K562 (cell line): Measurements from ENCODE around the gene OR2A14. TPM values are rescaled to one million over a fixed set of nuclear protein-coding genes. Genes with fewer than 3 reads are reported as not detected.

ENCODE experiments used
- CBX3 ChIP-seq, 2 experiments: IDR thresholded peaks; 1 replicate in 1 of 2; 2 replicates in 1 of 2; pipeline ENCODE4 v1.6.1; 2012; ENCODE audit warnings: inconsistent platforms in 2 of 2, low read length in 2 of 2, borderline replicate concordance in 1 of 2, control low read depth in 1 of 2
- DEAF1 ChIP-seq: fragments of 450-650 bp; formaldehyde crosslinking; IDR thresholded peaks from 2 replicates; pipeline ENCODE4 v1.4.0; 2020; ENCODE audit warnings: mild to moderate bottlenecking, moderate library complexity
- FUS ChIP-seq: fragments of 200-400 bp; formaldehyde crosslinking; optimal IDR thresholded peaks from 2 replicates; pipeline ENCODE3; 2017; ENCODE audit warnings: low read depth, low read length
- HDGF ChIP-seq: fragments of 450-650 bp; IDR thresholded peaks from 2 replicates; pipeline ENCODE4 v1.6.1; 2016
- JUN ChIP-seq, 2 experiments: sonication (generic) in 1 of 2; formaldehyde crosslinking in 1 of 2; IDR thresholded peaks; 2 replicates each; pipeline versions ENCODE4 v1.6.1 to v1.8.0; 2012 to 2022; ENCODE audit warnings: borderline replicate concordance in 2 of 2, mild to moderate bottlenecking in 2 of 2, improper control_type of control experiment in 1 of 2, low read depth in 1 of 2, low read length in 1 of 2, missing genetic modification reagents in 1 of 2
- LARP7 ChIP-seq: fragments of 450-650 bp; IDR thresholded peaks from 2 replicates; pipeline ENCODE4 v1.6.1; 2016
- MXI1 ChIP-seq: IDR thresholded peaks from 2 replicates; pipeline ENCODE4 v1.6.1; 2011; ENCODE audit warnings: low read depth, mild to moderate bottlenecking, improper control_type of control experiment, low read length
- ZMIZ1 ChIP-seq, 2 experiments: fragments of 150-350 bp in 1 of 2; IDR thresholded peaks; 2 replicates each; pipeline ENCODE4 v1.6.1; 2012 to 2016; ENCODE audit warnings: low read depth in 2 of 2, low read length in 2 of 2, mild to moderate bottlenecking in 1 of 2, moderate library complexity in 1 of 2
- ZNF740 ChIP-seq, 3 experiments: fragments of 200-800 bp in 1 of 3; sonication (Bioruptor generic) in 1 of 3; sonication (generic) in 1 of 3; formaldehyde crosslinking in 1 of 3; IDR thresholded peaks; 2 replicates each; pipeline versions ENCODE4 v1.6.1 to v1.8.0; 2016 to 2022; ENCODE audit warnings: mild to moderate bottlenecking in 2 of 3, missing compliant biosample characterization in 2 of 3, missing genetic modification characterization in 2 of 3, missing genetic modification reagents in 1 of 3
- polyA plus RNA-seq, 8 experiments: library from polyadenylated mRNA; depleted of rRNA in 4 of 8; stranded (reverse) in 5 of 8; unstranded in 3 of 8; fragments of >200 nt; fragmentation: Nextera tagmentation in 2 of 8; fragmentation: Illumina TruSeq in 1 of 8; extraction: Ambion mirVana in 2 of 8; extraction: Trizol in 1 of 8; gene quantifications; 2 replicates each; pipeline versions ENCODE4 v1.2.1 to v1.2.3, GENCODE V29; 2011 to 2014; ENCODE audit warnings: inconsistent platforms in 1 of 8, missing spikeins in 1 of 8
- total RNA-seq, 7 experiments: library from RNA; depleted of rRNA in 6 of 7; stranded (reverse); fragments of >200 nt in 6 of 7; fragmentation: Illumina TruSeq in 2 of 7; extraction: Trizol in 2 of 7; gene quantifications; 2 replicates each; pipeline versions ENCODE4 v1.2.1 to v1.2.3, GENCODE V29; 2011 to 2021; ENCODE audit warnings: low replicate concordance in 1 of 7
- TF ChIP-seq, protein P1 (sequence below), 2 experiments: fragments of 450-650 bp; formaldehyde crosslinking in 1 of 2; IDR thresholded peaks; 2 replicates each; pipeline versions ENCODE4 v1.4.0 to v1.6.1; 2014 to 2020; ENCODE audit warnings: mild to moderate bottlenecking in 2 of 2, borderline replicate concordance in 1 of 2, low read depth in 1 of 2

The OR2A14 gene
- total and polyA plus RNA-seq, 9 of the 15 experiments (the other 6 are each of a cell fraction or from before 2014, with no cell fraction given): not detected

GRCh38 chr7:144127714-144128334 is 4.8 kb downstream of the OR2A14 start (continued):
- TF ChIP-seq, protein P1, sequence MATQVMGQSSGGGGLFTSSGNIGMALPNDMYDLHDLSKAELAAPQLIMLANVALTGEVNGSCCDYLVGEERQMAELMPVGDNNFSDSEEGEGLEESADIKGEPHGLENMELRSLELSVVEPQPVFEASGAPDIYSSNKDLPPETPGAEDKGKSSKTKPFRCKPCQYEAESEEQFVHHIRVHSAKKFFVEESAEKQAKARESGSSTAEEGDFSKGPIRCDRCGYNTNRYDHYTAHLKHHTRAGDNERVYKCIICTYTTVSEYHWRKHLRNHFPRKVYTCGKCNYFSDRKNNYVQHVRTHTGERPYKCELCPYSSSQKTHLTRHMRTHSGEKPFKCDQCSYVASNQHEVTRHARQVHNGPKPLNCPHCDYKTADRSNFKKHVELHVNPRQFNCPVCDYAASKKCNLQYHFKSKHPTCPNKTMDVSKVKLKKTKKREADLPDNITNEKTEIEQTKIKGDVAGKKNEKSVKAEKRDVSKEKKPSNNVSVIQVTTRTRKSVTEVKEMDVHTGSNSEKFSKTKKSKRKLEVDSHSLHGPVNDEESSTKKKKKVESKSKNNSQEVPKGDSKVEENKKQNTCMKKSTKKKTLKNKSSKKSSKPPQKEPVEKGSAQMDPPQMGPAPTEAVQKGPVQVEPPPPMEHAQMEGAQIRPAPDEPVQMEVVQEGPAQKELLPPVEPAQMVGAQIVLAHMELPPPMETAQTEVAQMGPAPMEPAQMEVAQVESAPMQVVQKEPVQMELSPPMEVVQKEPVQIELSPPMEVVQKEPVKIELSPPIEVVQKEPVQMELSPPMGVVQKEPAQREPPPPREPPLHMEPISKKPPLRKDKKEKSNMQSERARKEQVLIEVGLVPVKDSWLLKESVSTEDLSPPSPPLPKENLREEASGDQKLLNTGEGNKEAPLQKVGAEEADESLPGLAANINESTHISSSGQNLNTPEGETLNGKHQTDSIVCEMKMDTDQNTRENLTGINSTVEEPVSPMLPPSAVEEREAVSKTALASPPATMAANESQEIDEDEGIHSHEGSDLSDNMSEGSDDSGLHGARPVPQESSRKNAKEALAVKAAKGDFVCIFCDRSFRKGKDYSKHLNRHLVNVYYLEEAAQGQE (IDR thresholded peaks at IDR 0.05; ENCODE audit: borderline replicate concordance): peak; percentile 92
- TF ChIP-seq, protein P1 (CRISPR knock-in tag; IDR thresholded peaks at IDR 0.05; ENCODE audit: low read depth): no peak
- peak; percentile 88 for TF ChIP-seq DEAF1 (CRISPR knock-in tag)
- TF ChIP-seq FUS: no peak
- TF ChIP-seq ZNF740 (CRISPR knock-in tag; IDR thresholded peaks at IDR 0.05): no peak
- TF ChIP-seq ZNF740 (tag; IDR thresholded peaks at IDR 0.05): no peak
- peak; percentile 39; the same call in 1 of the 2 replicates for TF ChIP-seq JUN (IDR thresholded peaks at IDR 0.05; ENCODE audit: borderline replicate concordance, low read depth, low read length)
- no peak for TF ChIP-seq JUN (CRISPR knock-in tag; IDR thresholded peaks at IDR 0.05; ENCODE audit: borderline replicate concordance)
- peak in 1 of 2 experiments; percentile 64; a peak in 1 of 3 replicates for TF ChIP-seq CBX3 (IDR thresholded peaks at IDR 0.05; ENCODE audit: borderline replicate concordance in 1 of 2, low read length in 2 of 2)
- TF ChIP-seq HDGF: no peak
- 0 out of 4 replicates have a peak, but pooled peaks of 1 of the 2 experiments have one; percentile 14 for TF ChIP-seq ZMIZ1 (IDR thresholded peaks at IDR 0.05; ENCODE audit: low read depth in 2 of 2, low read length in 2 of 2)
- TF ChIP-seq LARP7: no peak
- TF ChIP-seq MXI1: no peak
